Lower leg skin (tissue), 4 donors: ENCODE data around the gene SLC34A1. TPM values are rescaled to one million over a fixed set of nuclear protein-coding genes. Genes with fewer than 3 reads are reported as not detected.
"Not testable (repeated sequence)": the region's sequence is repeated elsewhere in the genome, so short reads cannot be mapped to it uniquely, and the experiment has no call there.

Source experiments
- DNase-seq, 2 donors: peaks; one replicate each; pipeline ENCODE4 v3.0.0-alpha.2; 2019; ENCODE audit warnings: low spot score in 2 of 2
- H3K4me3 ChIP-seq: fragments of 200-600 bp; sonication (generic); 2 replicates; pipeline ENCODE4 v1.5.1; 2017; ENCODE audit warnings: mild to moderate bottlenecking, low read depth; ENCODE audit not compliant: poor library complexity, severe bottlenecking
- POLR2A ChIP-seq, 2 donors: fragments of 450-650 bp; IDR thresholded peaks; one replicate each; pipeline ENCODE4 v1.6.1; 2016 to 2017; ENCODE audit warnings: antibody characterized with exemption in 2 of 2, mild to moderate bottlenecking in 1 of 2, moderate library complexity in 1 of 2
- WGBS, 2 donors: methylation state at CpG; one replicate each; pipeline ENCODE4 v1.1.5; 2018; 5-methylcytosine and 5-hydroxymethylcytosine counted together
- intact Hi-C: fragments of 100-400 bp; cut with DNase I; formaldehyde crosslinking; loops from one replicate; pipeline ENCODE4 v1.15.0; 2023; ENCODE audit warnings: low total_unique reads
- total RNA-seq, 4 donors: library from RNA; depleted of rRNA; stranded (reverse); fragments of >200 nt; gene quantifications; one replicate each; pipeline ENCODE4 v1.1.0, GENCODE V29; 2016
- TF ChIP-seq, protein P1 (sequence below), 3 donors: fragments of 450-650 bp; IDR thresholded peaks; one replicate each; pipeline ENCODE4 v1.5.1; 2016; ENCODE audit warnings: antibody characterized with exemption in 3 of 3, mild to moderate bottlenecking in 3 of 3, moderate library complexity in 2 of 3

Gene SLC34A1
- total RNA-seq, 4 donors from 2014 or later = 0.12 to 0.39 TPM; not detected in 2

GRCh38 chr5:177419046-177419445 is 34.8 kb downstream of the SLC34A1 start:
- intact Hi-C loops = no loop called here
- no peak for DNase-seq
- no peak overlapping the region for H3K4me3 ChIP-seq
- 90% methylated on average over 3 of the region's 3 CpGs for WGBS, 2 donors
- TF ChIP-seq, protein P1, sequence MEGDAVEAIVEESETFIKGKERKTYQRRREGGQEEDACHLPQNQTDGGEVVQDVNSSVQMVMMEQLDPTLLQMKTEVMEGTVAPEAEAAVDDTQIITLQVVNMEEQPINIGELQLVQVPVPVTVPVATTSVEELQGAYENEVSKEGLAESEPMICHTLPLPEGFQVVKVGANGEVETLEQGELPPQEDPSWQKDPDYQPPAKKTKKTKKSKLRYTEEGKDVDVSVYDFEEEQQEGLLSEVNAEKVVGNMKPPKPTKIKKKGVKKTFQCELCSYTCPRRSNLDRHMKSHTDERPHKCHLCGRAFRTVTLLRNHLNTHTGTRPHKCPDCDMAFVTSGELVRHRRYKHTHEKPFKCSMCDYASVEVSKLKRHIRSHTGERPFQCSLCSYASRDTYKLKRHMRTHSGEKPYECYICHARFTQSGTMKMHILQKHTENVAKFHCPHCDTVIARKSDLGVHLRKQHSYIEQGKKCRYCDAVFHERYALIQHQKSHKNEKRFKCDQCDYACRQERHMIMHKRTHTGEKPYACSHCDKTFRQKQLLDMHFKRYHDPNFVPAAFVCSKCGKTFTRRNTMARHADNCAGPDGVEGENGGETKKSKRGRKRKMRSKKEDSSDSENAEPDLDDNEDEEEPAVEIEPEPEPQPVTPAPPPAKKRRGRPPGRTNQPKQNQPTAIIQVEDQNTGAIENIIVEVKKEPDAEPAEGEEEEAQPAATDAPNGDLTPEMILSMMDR (IDR thresholded peaks at IDR 0.05) = no peak
- no peak for TF ChIP-seq POLR2A (IDR thresholded peaks at IDR 0.05)

GRCh38 chr5:177420472-177420871 is 36.2 kb downstream of the SLC34A1 start:
- intact Hi-C loops, DNase-seq, H3K4me3 ChIP-seq: not testable (repeated sequence)
- 65 to 73% methylated on average over 7 of the region's 7 CpGs for whole genome bisulfite sequencing, 2 donors

DNA sequence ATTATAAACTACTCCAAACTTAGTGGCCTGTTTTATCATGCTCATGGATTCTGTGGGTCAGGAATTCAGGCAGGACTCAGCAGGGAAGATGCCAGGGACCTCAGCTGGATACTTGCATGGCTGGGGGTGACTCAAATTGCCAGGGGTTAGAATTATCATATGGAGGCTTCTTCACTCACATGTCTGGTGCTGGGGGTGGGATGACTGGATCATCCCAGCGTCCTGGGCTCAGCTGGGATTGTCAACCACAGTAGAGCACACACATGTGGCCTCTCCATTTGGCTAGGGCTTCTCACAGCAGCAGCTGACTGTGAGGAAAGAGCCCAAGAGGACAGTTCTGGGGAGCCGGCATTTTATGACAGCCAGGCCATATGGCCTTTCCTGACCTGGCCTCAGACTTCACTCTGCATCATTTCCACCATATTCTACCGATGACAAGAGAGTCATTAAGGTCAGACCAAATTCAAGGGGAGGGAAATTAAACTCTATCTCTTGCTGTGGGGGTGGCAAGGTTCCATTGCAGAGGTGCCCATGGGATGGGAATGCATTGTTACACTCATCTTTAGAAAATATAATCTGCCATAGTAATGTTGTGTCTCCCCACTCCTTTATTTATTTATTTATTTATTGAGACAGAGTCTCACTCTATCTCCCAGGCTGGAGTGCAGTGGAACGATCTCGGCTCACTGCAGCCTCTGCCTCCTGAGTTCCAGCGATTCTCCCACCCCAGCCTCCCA is 37.0 kb downstream of the SLC34A1 start:
- H3K4me3 ChIP-seq = no peak overlapping the region
- intact Hi-C loops = no loop called here
- no peak for DNase-seq
- 74 to 76% methylated on average over 6 of the region's 6 CpGs for WGBS, 2 donors
- TF ChIP-seq, protein P1 (IDR thresholded peaks at IDR 0.05) = no peak
- no peak for TF ChIP-seq POLR2A (IDR thresholded peaks at IDR 0.05)

DNA sequence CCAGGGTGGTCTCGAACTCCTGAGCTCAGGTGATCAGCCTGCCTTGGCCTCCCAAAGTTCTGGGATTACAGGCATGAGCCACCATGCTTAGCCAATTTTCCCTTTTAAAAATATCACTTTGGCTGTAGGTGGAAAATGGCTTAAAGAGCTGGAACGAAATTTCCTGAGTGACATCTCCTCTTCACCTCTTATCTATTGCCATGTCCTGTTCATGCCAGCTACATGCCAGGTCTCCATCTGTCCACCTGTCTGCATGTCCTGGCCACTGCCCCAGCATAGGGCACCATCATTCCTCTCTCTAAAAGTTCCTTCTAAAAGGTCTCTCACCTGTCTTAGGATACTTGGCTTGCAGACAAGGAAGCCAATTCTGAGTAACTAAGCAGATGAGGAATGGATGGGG is 39.4 kb downstream of the SLC34A1 start:
- 92 to 95% methylated on average over 2 of the region's 2 CpGs for WGBS, 2 donors
- no peak for DNase-seq
- TF ChIP-seq, protein P1 (IDR thresholded peaks at IDR 0.05) = no peak
- TF ChIP-seq POLR2A (IDR thresholded peaks at IDR 0.05) = no peak
- H3K4me3 ChIP-seq = no peak overlapping the region
- intact Hi-C loops = no loop called here

GRCh38 chr5:177425196-177425800 is 41.1 kb downstream of the SLC34A1 start:
- intact Hi-C loops = no loop called here
- DNase-seq = no peak
- H3K4me3 ChIP-seq = peak overlapping the region; percentile 8
- whole genome bisulfite sequencing, 2 donors = 43 to 45% methylated on average over 13 of the region's 13 CpGs
- TF ChIP-seq, protein P1 (IDR thresholded peaks at IDR 0.05) = no peak
- TF ChIP-seq POLR2A (IDR thresholded peaks at IDR 0.05) = no peak

GRCh38 chr5:177425801-177426565 is 41.7 kb downstream of the SLC34A1 start:
- TF ChIP-seq, protein P1 (IDR thresholded peaks at IDR 0.05) = no peak
- TF ChIP-seq POLR2A (IDR thresholded peaks at IDR 0.05) = no peak
- intact Hi-C loops = loop anchor here (1.0 kb wide), 1 partner anchor 35 kb away; no protein-coding TSS in a partner anchor
- 0 to 1% methylated on average over 52 of the region's 52 CpGs for WGBS, 2 donors
- peak; percentile 100 for DNase-seq
- peak overlapping the region; percentile 8 for H3K4me3 ChIP-seq
